Esophagus squamous epithelium (tissue), 5 donors: ENCODE data around the gene ZNF678. TPM values are rescaled to one million over a fixed set of nuclear protein-coding genes. Genes with fewer than 3 reads are reported as not detected.

ENCODE experiments used
- DNase-seq: peaks from one replicate; lab custom pipeline; 2025; lab: John Stamatoyannopoulos, UW
- H3K27ac ChIP-seq, 4 donors: fragments of 200-600 bp; sonication (generic); one replicate each; pipeline ENCODE4 v1.5.1; 2016 to 2019; ENCODE audit warnings: mild to moderate bottlenecking in 1 of 4
- H3K27me3 ChIP-seq, 4 donors: fragments of 200-600 bp; sonication (generic); 1 replicate in 3 of 4; 2 replicates in 1 of 4; pipeline versions ENCODE4 v1.5.1 to v1.6.0; 2017 to 2021; ENCODE audit warnings: antibody characterized with exemption in 1 of 4
- H3K36me3 ChIP-seq, 3 donors: fragments of 200-600 bp; sonication (generic); one replicate each; pipeline ENCODE4 v1.5.1; 2016 to 2019
- H3K4me1 ChIP-seq, 3 donors: fragments of 200-600 bp; sonication (generic); one replicate each; pipeline ENCODE4 v1.5.1; 2017 to 2019
- H3K4me3 ChIP-seq, 4 donors: fragments of 200-600 bp; sonication (generic); 1 replicate in 3 of 4; 2 replicates in 1 of 4; pipeline ENCODE4 v1.5.1; 2016 to 2019; ENCODE audit warnings: mild to moderate bottlenecking in 2 of 4, moderate library complexity in 1 of 4
- H3K9me3 ChIP-seq, 3 donors: fragments of 200-600 bp; sonication (generic); one replicate each; pipeline ENCODE4 v1.5.1; 2016 to 2019
- CTCF ChIP-seq, 6 experiments: fragments of 450-650 bp in 4 of 6; fragments of 200-600 bp in 2 of 6; sonication (generic) in 2 of 6; IDR thresholded peaks; one replicate each; pipeline ENCODE4 v1.5.1; 2016 to 2019; ENCODE audit warnings: antibody characterized with exemption in 6 of 6, mild to moderate bottlenecking in 4 of 6, moderate library complexity in 4 of 6
- POLR2A ChIP-seq, 4 donors: fragments of 450-650 bp; IDR thresholded peaks; one replicate each; pipeline ENCODE4 v1.6.1; 2017; ENCODE audit warnings: antibody characterized with exemption in 4 of 4, mild to moderate bottlenecking in 4 of 4, moderate library complexity in 3 of 4
- WGBS, 2 donors: methylation state at CpG; one replicate each; pipeline ENCODE4 v1.1.5; 2018; 5-methylcytosine and 5-hydroxymethylcytosine counted together
- intact Hi-C: fragments of 100-400 bp; cut with DNase I; formaldehyde crosslinking; loops from one replicate; pipeline ENCODE4 v1.15.0; 2022
- small RNA-seq, 4 donors: library from RNA; depleted of rRNA; stranded (forward); fragments of <200 nt; gene quantifications; one replicate each; pipeline ENCODE3, GENCODE V24; 2016
- total RNA-seq, 4 donors: library from RNA; depleted of rRNA; stranded (reverse); fragments of >200 nt; gene quantifications; one replicate each; pipeline ENCODE4 v1.1.0, GENCODE V29; 2016
- donor health status: DM: yes; HTN: yes; CAD: no.

ZNF678 gene
- total RNA-seq, 4 donors from 2014 or later = 1.5 to 7.6 (median 3.2) TPM

GRCh38 chr1:227726318-227726717, 163.0 kb downstream of the ZNF678 start:
- Histone ChIP-seq H3K27me3 (no peaks in the 10 kb centered on the region), H3K4me3 (no peak overlapping the region), H3K9me3 (peaks cover 0 to 17% (median 10%) of the 10 kb centered on the region in 3 donors), H3K27ac (no peak overlapping the region), H3K36me3 (no peaks in the 10 kb centered on the region), H3K4me1 (peaks cover 24 to 38% (median 27%) of the 10 kb centered on the region in 3 donors)
- intact Hi-C loops = no loop called here
- TF ChIP-seq POLR2A (IDR thresholded peaks at IDR 0.05) (no peak), CTCF (IDR thresholded peaks at IDR 0.05) (no peak)
- 73 to 75% methylated on average over 3 of the region's 3 CpGs for WGBS, 2 donors
- DNase-seq = no peak

Small RNAs within 50 kb of the gene (small RNA-seq; reads per million reads assigned to genes)
- gene RNA5SP77 = 0.85 to 4.5 (median 2.9) reads per million in 4 donors

Other genes with a start within 250 kb of the ZNF678 start
- 10 to 100 TPM in 3 of 4 donors, 1 to 10 TPM in 1; 4.3 to 33.6 (median 17.2) TPM for gene CDC42BPA, start 245.1 kb upstream of the ZNF678 start, total RNA-seq
- gene JMJD4, start 171.7 kb downstream of the ZNF678 start, total RNA-seq = 10 to 100 TPM; 13.4 to 20.0 (median 16.7) TPM
- 10 to 100 TPM; 11.3 to 28.5 (median 20.2) TPM for gene SNAP47, start 171.9 kb downstream of the ZNF678 start, total RNA-seq